Measurements from ENCODE around the gene SLC26A8. TPM values are rescaled to one million over a fixed set of nuclear protein-coding genes. Genes with fewer than 3 reads are reported as not detected.

The SLC26A8 gene
- total RNA-seq, 2 donors from 2014 or later = 15.2 TPM; not detected in 1

DNA sequence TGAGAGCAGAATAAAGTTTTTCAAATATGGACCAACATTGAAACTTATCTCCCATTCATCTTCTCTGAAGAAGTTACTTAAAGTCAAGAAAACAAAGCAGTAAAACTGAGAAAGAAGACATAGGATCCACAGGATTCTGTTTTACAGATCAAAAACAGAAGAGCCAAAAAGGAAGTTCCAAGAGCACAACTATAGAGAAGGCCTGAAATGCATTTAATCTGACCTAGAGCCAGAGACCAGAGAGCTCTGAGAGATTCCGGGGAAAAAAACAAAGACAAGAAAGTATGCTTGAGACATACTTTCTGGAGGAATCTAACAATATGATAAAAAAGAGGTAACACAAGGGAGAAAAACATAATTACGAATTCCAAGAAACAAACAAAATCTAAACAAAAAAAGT is 129.7 kb downstream of the SLC26A8 start:
- TF ChIP-seq, protein P1, sequence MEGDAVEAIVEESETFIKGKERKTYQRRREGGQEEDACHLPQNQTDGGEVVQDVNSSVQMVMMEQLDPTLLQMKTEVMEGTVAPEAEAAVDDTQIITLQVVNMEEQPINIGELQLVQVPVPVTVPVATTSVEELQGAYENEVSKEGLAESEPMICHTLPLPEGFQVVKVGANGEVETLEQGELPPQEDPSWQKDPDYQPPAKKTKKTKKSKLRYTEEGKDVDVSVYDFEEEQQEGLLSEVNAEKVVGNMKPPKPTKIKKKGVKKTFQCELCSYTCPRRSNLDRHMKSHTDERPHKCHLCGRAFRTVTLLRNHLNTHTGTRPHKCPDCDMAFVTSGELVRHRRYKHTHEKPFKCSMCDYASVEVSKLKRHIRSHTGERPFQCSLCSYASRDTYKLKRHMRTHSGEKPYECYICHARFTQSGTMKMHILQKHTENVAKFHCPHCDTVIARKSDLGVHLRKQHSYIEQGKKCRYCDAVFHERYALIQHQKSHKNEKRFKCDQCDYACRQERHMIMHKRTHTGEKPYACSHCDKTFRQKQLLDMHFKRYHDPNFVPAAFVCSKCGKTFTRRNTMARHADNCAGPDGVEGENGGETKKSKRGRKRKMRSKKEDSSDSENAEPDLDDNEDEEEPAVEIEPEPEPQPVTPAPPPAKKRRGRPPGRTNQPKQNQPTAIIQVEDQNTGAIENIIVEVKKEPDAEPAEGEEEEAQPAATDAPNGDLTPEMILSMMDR (IDR thresholded peaks at IDR 0.05) = no peak
- TF ChIP-seq POLR2AphosphoS5 (IDR thresholded peaks at IDR 0.05) = no peak
- no peak for TF ChIP-seq POLR2A (IDR thresholded peaks at IDR 0.05)
- intact Hi-C loops (cut with DNase I) = no loop called here
- 86% methylated on average over 2 of the region's 2 CpGs for WGBS
- Histone ChIP-seq H3K4me1 (replicated peaks) (no peaks in the 10 kb centered on the region), H3K4me3 (no peak overlapping the region), H3K27ac (no peak overlapping the region), H3K36me3 (no peaks in the 10 kb centered on the region), H3K27me3 (replicated peaks; ENCODE audit: insufficient read depth) (no peaks in the 10 kb centered on the region), H3K9me3 (no peaks in the 10 kb centered on the region)
- no peak for DNase-seq (ENCODE audit: low spot score)

Other genes with a start within 250 kb of the SLC26A8 start
- gene CLPSL2, start 248.0 kb downstream of the SLC26A8 start, total RNA-seq = not detected
- not detected for gene CLPSL1, start 243.6 kb downstream of the SLC26A8 start, total RNA-seq
- not detected for gene CLPS, start 227.3 kb downstream of the SLC26A8 start, total RNA-seq
- gene LHFPL5, start 219.3 kb downstream of the SLC26A8 start, total RNA-seq = not detected
- gene SRPK1, start 103.5 kb downstream of the SLC26A8 start, total RNA-seq = 10 to 100 TPM; 19.4 to 59.4 TPM
- gene MAPK14, start 3.2 kb upstream of the SLC26A8 start, total RNA-seq = 10 to 100 TPM; 36.7 to 43.2 TPM
- gene MAPK13, start 105.9 kb upstream of the SLC26A8 start, total RNA-seq = 10 to 100 TPM; 34.6 to 53.5 TPM
- 10 to 100 TPM; 33.2 to 72.1 TPM for gene BRPF3, start 172.1 kb upstream of the SLC26A8 start, total RNA-seq
- 1 to 10 TPM in 1 of 2 donors, not detected in 1; 2.0 TPM for gene PNPLA1, start 245.4 kb upstream of the SLC26A8 start, total RNA-seq

All from prostate gland (tissue), 2 donors.